Uterus (tissue), 4 donors: ENCODE results near the gene SLITRK5. TPM values are rescaled to one million over a fixed set of nuclear protein-coding genes. Genes with fewer than 3 reads are reported as not detected.
A peak's percentile ranks its signal among the peaks of the same experiment; 100 is the strongest.

Experiments
- DNase-seq, 2 donors: peaks; one replicate each; pipeline ENCODE4 v3.0.0-alpha.2; 2019 to 2020
- H3K27ac ChIP-seq, 2 donors: fragments of 200-600 bp; sonication (generic); 1 replicate in 1 of 2; 2 replicates in 1 of 2; pipeline ENCODE4 v1.5.1; 2016 to 2018
- H3K27me3 ChIP-seq, 2 donors: fragments of 200-600 bp; sonication (generic); one replicate each; pipeline ENCODE4 v1.5.1; 2018 to 2019; ENCODE audit warnings: control low read depth in 1 of 2
- H3K36me3 ChIP-seq, 2 donors: fragments of 200-600 bp; sonication (generic); one replicate each; pipeline ENCODE4 v1.5.1; 2019; ENCODE audit warnings: control low read depth in 1 of 2
- H3K4me1 ChIP-seq, 2 donors: fragments of 200-600 bp; sonication (generic); one replicate each; pipeline ENCODE4 v1.5.1; 2018 to 2019; ENCODE audit warnings: control low read depth in 1 of 2
- H3K4me3 ChIP-seq, 2 donors: fragments of 200-600 bp; sonication (generic); 1 replicate in 1 of 2; 2 replicates in 1 of 2; pipeline ENCODE4 v1.5.1; 2018 to 2019; ENCODE audit warnings: mild to moderate bottlenecking in 1 of 2
- H3K9me3 ChIP-seq, 2 donors: fragments of 200-600 bp; sonication (generic); one replicate each; pipeline ENCODE4 v1.5.1; 2019; ENCODE audit warnings: control low read depth in 1 of 2
- POLR2A ChIP-seq, 2 donors: fragments of 450-650 bp; IDR thresholded peaks; one replicate each; pipeline ENCODE4 v1.6.1; 2016; ENCODE audit warnings: antibody characterized with exemption in 2 of 2, mild to moderate bottlenecking in 1 of 2, moderate library complexity in 1 of 2
- intact Hi-C: fragments of 100-400 bp; cut with DNase I; formaldehyde crosslinking; loops from one replicate; pipeline ENCODE4 v1.15.1; 2023; ENCODE audit warnings: low total_unique reads
- total RNA-seq, 4 donors: library from RNA; depleted of rRNA in 3 of 4; stranded (reverse); fragments of >200 nt in 3 of 4; gene quantifications; one replicate each; pipeline versions ENCODE4 v1.1.0 to v1.2.4, GENCODE V29; 2014 to 2023
- TF ChIP-seq, protein P1 (sequence below), 4 experiments: fragments of 200-600 bp in 2 of 4; fragments of 450-650 bp in 2 of 4; sonication (generic) in 2 of 4; IDR thresholded peaks; one replicate each; pipeline ENCODE4 v1.5.1; 2016 to 2019; ENCODE audit warnings: antibody characterized with exemption in 4 of 4, mild to moderate bottlenecking in 2 of 4, moderate library complexity in 1 of 4
- donor health status: DM: yes; HTN: yes; CAD: no.

The SLITRK5 gene, protein sequence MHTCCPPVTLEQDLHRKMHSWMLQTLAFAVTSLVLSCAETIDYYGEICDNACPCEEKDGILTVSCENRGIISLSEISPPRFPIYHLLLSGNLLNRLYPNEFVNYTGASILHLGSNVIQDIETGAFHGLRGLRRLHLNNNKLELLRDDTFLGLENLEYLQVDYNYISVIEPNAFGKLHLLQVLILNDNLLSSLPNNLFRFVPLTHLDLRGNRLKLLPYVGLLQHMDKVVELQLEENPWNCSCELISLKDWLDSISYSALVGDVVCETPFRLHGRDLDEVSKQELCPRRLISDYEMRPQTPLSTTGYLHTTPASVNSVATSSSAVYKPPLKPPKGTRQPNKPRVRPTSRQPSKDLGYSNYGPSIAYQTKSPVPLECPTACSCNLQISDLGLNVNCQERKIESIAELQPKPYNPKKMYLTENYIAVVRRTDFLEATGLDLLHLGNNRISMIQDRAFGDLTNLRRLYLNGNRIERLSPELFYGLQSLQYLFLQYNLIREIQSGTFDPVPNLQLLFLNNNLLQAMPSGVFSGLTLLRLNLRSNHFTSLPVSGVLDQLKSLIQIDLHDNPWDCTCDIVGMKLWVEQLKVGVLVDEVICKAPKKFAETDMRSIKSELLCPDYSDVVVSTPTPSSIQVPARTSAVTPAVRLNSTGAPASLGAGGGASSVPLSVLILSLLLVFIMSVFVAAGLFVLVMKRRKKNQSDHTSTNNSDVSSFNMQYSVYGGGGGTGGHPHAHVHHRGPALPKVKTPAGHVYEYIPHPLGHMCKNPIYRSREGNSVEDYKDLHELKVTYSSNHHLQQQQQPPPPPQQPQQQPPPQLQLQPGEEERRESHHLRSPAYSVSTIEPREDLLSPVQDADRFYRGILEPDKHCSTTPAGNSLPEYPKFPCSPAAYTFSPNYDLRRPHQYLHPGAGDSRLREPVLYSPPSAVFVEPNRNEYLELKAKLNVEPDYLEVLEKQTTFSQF
- 1 to 10 TPM in 1 of 4 donors, under 1 TPM in 1, not detected in 2; 0.06 to 3.1 TPM for total RNA-seq

DNA sequence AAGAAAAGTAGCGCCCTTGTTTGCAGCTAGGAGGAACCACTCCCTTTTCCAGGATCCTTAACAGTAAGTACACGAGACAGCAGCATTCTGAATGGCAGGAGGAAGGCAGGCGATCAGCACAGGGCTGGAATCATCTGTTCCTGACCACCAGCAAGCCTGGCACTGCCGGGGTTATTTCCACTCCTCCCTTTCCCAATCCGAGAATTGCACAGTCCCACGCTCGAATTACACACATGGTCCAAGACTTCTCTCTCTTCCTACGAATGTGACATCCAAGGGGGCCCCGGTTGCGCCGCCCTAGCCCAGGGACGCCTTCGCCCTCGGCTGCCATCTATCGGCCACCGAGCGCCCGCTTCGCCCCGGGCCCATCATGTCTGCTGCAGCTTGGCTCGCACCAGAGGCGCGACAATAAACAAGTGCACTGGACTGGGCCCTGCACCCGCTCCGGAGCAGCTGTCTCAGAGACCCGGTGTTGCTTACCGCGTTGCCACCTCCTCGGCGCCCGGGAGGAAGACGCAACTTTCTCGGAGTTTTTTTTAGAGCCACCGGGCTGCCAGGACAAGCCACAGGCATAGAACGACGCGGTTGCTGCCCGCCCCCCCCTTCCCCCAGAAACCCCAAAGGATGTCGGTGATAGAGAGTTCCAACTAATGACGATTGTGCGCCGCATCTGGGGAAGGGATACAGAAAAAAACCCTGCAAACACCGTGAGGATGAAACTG lies at the start of gene SLITRK5:
Gene SLITRK5 (plus strand): TSS at position 341 of the 722 bp plus-strand sequence. CDS start 4,018 bp downstream, outside the sequence.
- Histone ChIP-seq H3K27ac (no peak within 1 kb of the TSS), H3K9me3 (no peaks in the 10 kb centered on the region)
- DNase-seq = no peak

DNA sequence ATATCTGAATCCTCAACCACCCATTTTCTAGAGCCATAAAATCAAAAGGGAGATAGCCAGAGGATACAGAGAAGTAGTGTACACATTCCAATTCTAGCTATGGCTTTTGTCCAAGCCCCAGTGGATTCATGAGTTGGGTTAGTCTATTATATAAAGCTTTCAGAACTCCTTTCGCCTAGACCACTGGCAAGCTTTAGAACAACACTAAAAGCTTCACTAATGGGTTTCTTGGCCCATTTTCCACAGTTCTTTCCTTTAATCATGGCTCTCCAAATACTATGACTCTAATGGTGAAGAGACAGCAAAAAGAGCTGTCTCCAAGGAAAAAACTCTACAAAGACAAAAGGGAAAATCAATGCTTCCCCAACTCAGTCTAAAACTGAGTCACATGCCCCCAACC lies 48.2 kb upstream of the SLITRK5 start:
- TF ChIP-seq POLR2A (IDR thresholded peaks at IDR 0.05) = no peak
- TF ChIP-seq, protein P1, sequence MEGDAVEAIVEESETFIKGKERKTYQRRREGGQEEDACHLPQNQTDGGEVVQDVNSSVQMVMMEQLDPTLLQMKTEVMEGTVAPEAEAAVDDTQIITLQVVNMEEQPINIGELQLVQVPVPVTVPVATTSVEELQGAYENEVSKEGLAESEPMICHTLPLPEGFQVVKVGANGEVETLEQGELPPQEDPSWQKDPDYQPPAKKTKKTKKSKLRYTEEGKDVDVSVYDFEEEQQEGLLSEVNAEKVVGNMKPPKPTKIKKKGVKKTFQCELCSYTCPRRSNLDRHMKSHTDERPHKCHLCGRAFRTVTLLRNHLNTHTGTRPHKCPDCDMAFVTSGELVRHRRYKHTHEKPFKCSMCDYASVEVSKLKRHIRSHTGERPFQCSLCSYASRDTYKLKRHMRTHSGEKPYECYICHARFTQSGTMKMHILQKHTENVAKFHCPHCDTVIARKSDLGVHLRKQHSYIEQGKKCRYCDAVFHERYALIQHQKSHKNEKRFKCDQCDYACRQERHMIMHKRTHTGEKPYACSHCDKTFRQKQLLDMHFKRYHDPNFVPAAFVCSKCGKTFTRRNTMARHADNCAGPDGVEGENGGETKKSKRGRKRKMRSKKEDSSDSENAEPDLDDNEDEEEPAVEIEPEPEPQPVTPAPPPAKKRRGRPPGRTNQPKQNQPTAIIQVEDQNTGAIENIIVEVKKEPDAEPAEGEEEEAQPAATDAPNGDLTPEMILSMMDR (IDR thresholded peaks at IDR 0.05) = no peak
- Histone ChIP-seq H3K4me1 (no peaks in the 10 kb centered on the region), H3K27ac (no peak overlapping the region), H3K36me3 (no peaks in the 10 kb centered on the region), H3K9me3 (no peaks in the 10 kb centered on the region), H3K27me3 (peaks cover 0 to 3% of the 10 kb centered on the region in 2 donors), H3K4me3 (no peak overlapping the region)
- intact Hi-C loops = no loop called here
- DNase-seq = no peak

More for the DNA sequence above, at the start of gene SLITRK5:
- no peaks in the 10 kb centered on the region for H3K36me3 ChIP-seq
- H3K27me3 ChIP-seq = peaks cover 6 to 68% of the 10 kb centered on the region in 2 donors
- H3K4me1 ChIP-seq = peaks cover 0 to 19% of the 10 kb centered on the region in 2 donors
- TF ChIP-seq, protein P1 (IDR thresholded peaks at IDR 0.05) = peak; percentile 8 to 37 (median 20)
- TF ChIP-seq POLR2A (IDR thresholded peaks at IDR 0.05) = no peak
- intact Hi-C loops = no loop called here
- H3K4me3 ChIP-seq = peak within 1 kb of the TSS; percentile 6 to 29

DNA sequence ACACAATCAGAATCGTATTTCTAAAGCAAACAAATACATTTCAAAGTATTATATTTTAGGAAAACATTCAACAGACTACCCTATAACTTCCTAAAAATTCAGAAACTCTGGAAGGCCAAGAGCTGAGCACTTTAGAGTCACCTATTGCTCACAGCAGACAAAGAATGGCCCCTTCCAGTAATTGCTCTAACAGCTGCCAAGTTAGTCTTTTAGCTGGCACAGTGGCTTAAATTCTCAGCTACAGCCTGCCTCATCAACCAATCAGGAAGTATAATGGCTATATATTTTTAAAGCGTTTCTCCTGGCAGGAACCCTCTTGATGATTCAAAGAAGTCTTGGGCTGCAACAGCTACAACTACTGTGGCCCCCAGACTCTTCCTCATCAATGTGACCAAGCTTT lies 14.9 kb upstream of the SLITRK5 start:
- no peak for DNase-seq
- Histone ChIP-seq H3K27ac (no peak overlapping the region), H3K9me3 (no peaks in the 10 kb centered on the region), H3K36me3 (no peaks in the 10 kb centered on the region), H3K27me3 (no peaks in the 10 kb centered on the region), H3K4me1 (no peaks in the 10 kb centered on the region), H3K4me3 (no peak overlapping the region)
- intact Hi-C loops = no loop called here
- TF ChIP-seq POLR2A (IDR thresholded peaks at IDR 0.05) = no peak
- TF ChIP-seq, protein P1 (IDR thresholded peaks at IDR 0.05) = no peak

DNA sequence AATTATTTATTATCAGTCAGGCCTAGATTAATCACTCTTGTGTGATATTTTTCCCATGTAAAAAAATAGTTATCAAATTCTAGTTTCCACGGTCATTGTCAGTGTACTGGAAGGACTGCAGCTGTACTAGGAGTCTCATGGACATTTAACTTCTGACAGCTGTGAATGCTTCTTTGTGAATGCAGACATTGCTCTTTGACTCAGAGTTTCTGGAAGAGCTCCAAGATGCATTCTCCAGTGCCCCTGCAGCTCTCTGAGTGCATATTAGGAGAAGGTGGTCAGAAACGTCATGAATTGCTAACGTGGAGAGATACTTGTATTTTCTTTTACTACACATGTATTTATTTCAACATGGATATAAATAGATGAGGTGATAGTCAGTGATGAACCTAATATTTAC lies 9.7 kb upstream of the SLITRK5 start:
- H3K36me3 ChIP-seq = no peaks in the 10 kb centered on the region
- H3K9me3 ChIP-seq = no peaks in the 10 kb centered on the region
- no peak overlapping the region for H3K27ac ChIP-seq
- intact Hi-C loops = no loop called here
- H3K4me1 ChIP-seq = no peaks in the 10 kb centered on the region
- no peak for DNase-seq
- no peaks in the 10 kb centered on the region for H3K27me3 ChIP-seq
- H3K4me3 ChIP-seq = no peak overlapping the region
- TF ChIP-seq, protein P1 (IDR thresholded peaks at IDR 0.05) = no peak
- TF ChIP-seq POLR2A (IDR thresholded peaks at IDR 0.05) = no peak
